ENCODE results near the gene C2CD4D. TPM values are rescaled to one million over a fixed set of nuclear protein-coding genes. Genes with fewer than 3 reads are reported as not detected.

C2CD4D gene
- total RNA-seq, 1 experiment from 2014 or later = 0.17 TPM

GRCh38 chr1:151840421-151840820, 801 bp upstream of the C2CD4D start:
- Histone ChIP-seq H4K20me1 (ENCODE audit: insufficient read depth) (no peaks in the 10 kb centered on the region), H3K9me3 (ENCODE audit: control insufficient read depth in 1 of 2, insufficient read depth in 1 of 2, low read depth in 1 of 2, low read length in 2 of 2) (peaks cover 0 to 3% of the 10 kb centered on the region in 2 experiments; a peak in 1 of 4 replicates), H3K79me2 (ENCODE audit: insufficient read depth, low read length) (no peaks in the 10 kb centered on the region), H3K27ac (ENCODE audit: low read depth, low read length) (no peak overlapping the region), H3K4me3 (replicated peaks in 1 of 2; ENCODE audit: low read depth in 1 of 2, low read length in 2 of 2) (no peak overlapping the region), H3K9me2 (ENCODE audit: insufficient read depth) (no peaks in the 10 kb centered on the region; the same call in 1 of the 2 replicates), H3K27me3 (ENCODE audit: insufficient read depth, low read length) (no peaks in the 10 kb centered on the region), H3K4me1 (ENCODE audit: control insufficient read depth in 1 of 2, insufficient read depth in 2 of 2, low read length in 2 of 2) (peaks cover 0 to 45% of the 10 kb centered on the region in 2 experiments; a peak in 2 of 4 replicates), H3K9ac (ENCODE audit: low read length) (peak overlapping the region; percentile 41; the same call in 1 of the 2 replicates), H3K4me2 (ENCODE audit: low read length) (peak overlapping the region; percentile 78), H2AFZ (ENCODE audit: low read depth, low read length, poor library complexity, severe bottlenecking) (no peak overlapping the region), H3K36me3 (ENCODE audit: control insufficient read depth in 1 of 2, insufficient read depth in 2 of 2, low read length in 2 of 2) (no peaks in the 10 kb centered on the region)
- no TSS peak for BruUV-seq (replicated peaks)
- intact Hi-C loops (cut with micrococcal nuclease) = loop anchor here (1.0 kb wide), 1 partner anchor 161 kb away; no protein-coding TSS in a partner anchor
- POLR2A ChIA-PET = no interaction called here
- CTCF ChIA-PET = no interaction called here
- DNase-seq (ENCODE audit: low read depth, low spot score) = no peak
- no peak for TF ChIP-seq YY1 (IDR thresholded peaks at IDR 0.05; ENCODE audit: extremely low read depth, insufficient replicate concordance, low read depth, low read length)
- ATAC-seq = no peak
- RAD21 ChIA-PET (ENCODE audit: low non-redundant PET in 1 of 2, low total read pairs in 2 of 2, uncharacterized antibody in 2 of 2, unreplicated experiment in 2 of 2) = interaction anchor here (0.6 to 0.8 kb wide), 2 partner anchors 161 to 605 kb away, joined by 3 read pairs; no protein-coding TSS in a partner anchor

GRCh38 chr1:151839082-151839412, 573 bp downstream of the C2CD4D start:
- Histone ChIP-seq H3K4me2 (ENCODE audit: low read length) (peak overlapping the region; percentile 78), H3K27ac (ENCODE audit: low read depth, low read length) (no peak overlapping the region; the same call in 1 of the 2 replicates), H2AFZ (ENCODE audit: low read depth, low read length, poor library complexity, severe bottlenecking) (no peak overlapping the region), H3K9me2 (ENCODE audit: insufficient read depth) (no peaks in the 10 kb centered on the region; the same call in 1 of the 2 replicates), H4K20me1 (ENCODE audit: insufficient read depth) (no peaks in the 10 kb centered on the region), H3K79me2 (ENCODE audit: insufficient read depth, low read length) (no peaks in the 10 kb centered on the region), H3K27me3 (ENCODE audit: insufficient read depth, low read length) (no peaks in the 10 kb centered on the region), H3K36me3 (ENCODE audit: control insufficient read depth in 1 of 2, insufficient read depth in 2 of 2, low read length in 2 of 2) (no peaks in the 10 kb centered on the region), H3K4me1 (ENCODE audit: control insufficient read depth in 1 of 2, insufficient read depth in 2 of 2, low read length in 2 of 2) (peaks cover 0 to 45% of the 10 kb centered on the region in 2 experiments; a peak in 2 of 4 replicates), H3K9me3 (ENCODE audit: control insufficient read depth in 1 of 2, insufficient read depth in 1 of 2, low read depth in 1 of 2, low read length in 2 of 2) (peaks cover 0 to 3% of the 10 kb centered on the region in 2 experiments; a peak in 1 of 4 replicates), H3K4me3 (replicated peaks in 1 of 2; ENCODE audit: low read depth in 1 of 2, low read length in 2 of 2) (peak overlapping the region in 1 of 2 experiments; percentile 31; a peak in 2 of 4 replicates), H3K9ac (ENCODE audit: low read length) (peak overlapping the region; percentile 41; the same call in 1 of the 2 replicates)
- CTCF ChIA-PET = no interaction called here
- RAD21 ChIA-PET (ENCODE audit: low non-redundant PET in 1 of 2, low total read pairs in 2 of 2, uncharacterized antibody in 2 of 2, unreplicated experiment in 2 of 2) = no interaction called here
- POLR2A ChIA-PET = no interaction called here
- intact Hi-C loops (cut with micrococcal nuclease) = loop anchor here (5.0 kb wide), 3 partner anchors 397 to 642 kb away; partner anchors contain the start of gene PIP5K1A
- no TSS peak for BruUV-seq (replicated peaks)
- no peak for TF ChIP-seq ZNF274 (IDR thresholded peaks at IDR 0.05; ENCODE audit: low read depth, low read length)
- TF ChIP-seq REST (IDR thresholded peaks at IDR 0.05; ENCODE audit: low read depth) = no peak
- TF ChIP-seq SRF (IDR thresholded peaks at IDR 0.05; ENCODE audit: low read depth) = no peak
- ATAC-seq = no peak
- DNase-seq (ENCODE audit: low read depth, low spot score) = no peak
